ENCODE data around the gene SKIL.
"Not testable (repeated sequence)": the region's sequence is repeated elsewhere in the genome, so short reads cannot be mapped to it uniquely, and the experiment has no call there.

The SKIL gene

GRCh38 chr3:170338690-170339340 lies 18.7 kb upstream of the SKIL start:
- no peaks in the 10 kb centered on the region for H3K36me3 ChIP-seq (ENCODE audit: low read depth)
- no peak overlapping the region for H3K27ac ChIP-seq (ENCODE audit: poor library complexity, severe bottlenecking)
- no peak for TF ChIP-seq CTCF (IDR thresholded peaks at IDR 0.05; ENCODE audit: poor library complexity, severe bottlenecking)
- H3K4me3 ChIP-seq (ENCODE audit: severe bottlenecking), result no peak overlapping the region
- no peak for ATAC-seq (ENCODE audit: low read depth)
- DNase-seq (ENCODE audit: low spot score), result no peak
- peaks cover 9% of the 10 kb centered on the region for H3K9me3 ChIP-seq (ENCODE audit: severe bottlenecking)
- H3K27me3 ChIP-seq (ENCODE audit: insufficient read depth, poor library complexity, severe bottlenecking), result no peaks in the 10 kb centered on the region
- no peaks in the 10 kb centered on the region for H3K4me1 ChIP-seq (ENCODE audit: insufficient read depth, poor library complexity, severe bottlenecking)

DNA sequence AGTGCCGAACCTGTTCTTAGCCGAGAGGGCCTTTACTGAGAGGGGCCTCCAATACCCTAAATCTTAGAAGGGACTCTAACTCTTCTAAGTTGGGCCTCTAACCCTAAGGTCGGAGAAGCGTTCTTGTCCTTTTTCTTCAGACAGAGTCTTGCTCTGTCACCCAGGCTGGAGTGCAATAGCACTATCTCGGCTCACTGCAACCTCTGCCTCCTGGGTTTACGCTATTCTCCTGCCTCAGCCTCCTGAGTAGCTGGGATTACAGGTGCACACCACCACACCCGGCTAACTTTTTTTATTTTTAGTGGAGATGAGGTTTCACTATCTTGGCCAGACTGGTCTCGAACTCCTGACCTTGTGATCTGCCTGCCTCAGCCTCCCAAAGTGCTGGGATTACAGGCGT lies 15.2 kb upstream of the SKIL start:
- H3K36me3 ChIP-seq (ENCODE audit: low read depth); H3K4me3 ChIP-seq (ENCODE audit: severe bottlenecking); DNase-seq (ENCODE audit: low spot score); H3K4me1 ChIP-seq (ENCODE audit: insufficient read depth, poor library complexity, severe bottlenecking); ATAC-seq (ENCODE audit: low read depth); H3K27ac ChIP-seq (ENCODE audit: poor library complexity, severe bottlenecking); H3K9me3 ChIP-seq (ENCODE audit: severe bottlenecking); H3K27me3 ChIP-seq (ENCODE audit: insufficient read depth, poor library complexity, severe bottlenecking): not testable (repeated sequence)

DNA sequence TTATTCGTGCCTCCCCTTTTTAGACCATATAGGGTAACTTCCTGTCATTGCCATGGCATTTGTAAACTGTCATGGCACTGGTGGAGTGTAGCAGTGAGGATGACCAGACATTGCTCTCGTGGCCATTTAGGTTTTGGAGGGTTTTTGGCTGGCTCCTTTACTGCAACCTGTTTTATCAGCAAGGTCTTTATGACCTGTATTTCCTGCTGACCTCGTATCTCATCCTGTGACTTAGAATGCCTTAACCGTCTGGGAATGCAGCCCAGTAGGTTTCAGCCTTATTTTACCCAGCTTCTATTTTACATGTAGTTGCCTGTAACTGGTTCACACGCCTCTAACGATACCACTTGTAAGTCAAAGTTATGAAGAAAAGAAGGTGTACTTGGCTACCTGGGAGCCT lies 13.7 kb upstream of the SKIL start:
- H3K36me3 ChIP-seq (ENCODE audit: low read depth); DNase-seq (ENCODE audit: low spot score); H3K9me3 ChIP-seq (ENCODE audit: severe bottlenecking); H3K27me3 ChIP-seq (ENCODE audit: insufficient read depth, poor library complexity, severe bottlenecking); H3K4me3 ChIP-seq (ENCODE audit: severe bottlenecking); H3K4me1 ChIP-seq (ENCODE audit: insufficient read depth, poor library complexity, severe bottlenecking): not testable (repeated sequence)
- peak; percentile 38; the same call in 1 of the 3 replicates for ATAC-seq (ENCODE audit: low read depth)
- peak overlapping the region; percentile 50 for H3K27ac ChIP-seq (ENCODE audit: poor library complexity, severe bottlenecking)

DNA sequence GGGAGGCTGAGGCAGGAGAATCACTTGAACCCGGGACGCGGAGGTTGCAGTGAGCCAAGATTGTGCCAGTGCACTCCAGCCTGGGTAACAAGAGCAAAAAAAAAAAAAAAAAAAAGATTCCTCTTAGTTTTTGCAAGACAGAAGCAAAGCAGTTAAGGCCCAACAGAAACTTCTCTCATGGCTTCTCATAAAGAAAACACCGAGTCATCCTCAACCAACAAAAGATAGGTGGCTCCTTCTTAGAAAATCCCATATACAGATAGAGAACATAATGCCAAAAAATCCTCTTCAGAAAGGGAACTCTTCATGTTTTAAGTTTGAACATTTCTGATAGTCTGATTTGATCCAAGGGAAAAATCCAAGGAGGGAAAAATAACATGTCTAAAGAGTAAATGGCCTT lies 12.5 kb upstream of the SKIL start:
- no peaks in the 10 kb centered on the region for H3K9me3 ChIP-seq (ENCODE audit: severe bottlenecking)
- no peak for ATAC-seq (ENCODE audit: low read depth)
- DNase-seq (ENCODE audit: low spot score), result no peak

GRCh38 chr3:170346481-170347392 lies 10.8 kb upstream of the SKIL start:
- no peaks in the 10 kb centered on the region for H3K9me3 ChIP-seq (ENCODE audit: severe bottlenecking)
- H3K4me3 ChIP-seq (ENCODE audit: severe bottlenecking), result no peak overlapping the region
- no peaks in the 10 kb centered on the region for H3K36me3 ChIP-seq (ENCODE audit: low read depth)
- H3K27ac ChIP-seq (ENCODE audit: poor library complexity, severe bottlenecking), result no peak overlapping the region
- ATAC-seq (ENCODE audit: low read depth) (peak; percentile 85; the same call in 2 of the 3 replicates), DNase-seq (ENCODE audit: low spot score) (no peak)
- no peak for TF ChIP-seq CTCF (IDR thresholded peaks at IDR 0.05; ENCODE audit: poor library complexity, severe bottlenecking)
- H3K4me1 ChIP-seq (ENCODE audit: insufficient read depth, poor library complexity, severe bottlenecking), result peaks cover 6% of the 10 kb centered on the region
- no peaks in the 10 kb centered on the region for H3K27me3 ChIP-seq (ENCODE audit: insufficient read depth, poor library complexity, severe bottlenecking)

More for the DNA sequence above, 12.5 kb upstream of the SKIL start:
- Histone ChIP-seq H3K27ac (ENCODE audit: poor library complexity, severe bottlenecking) (peak overlapping the region; percentile 50), H3K4me3 (ENCODE audit: severe bottlenecking) (no peak overlapping the region), H3K4me1 (ENCODE audit: insufficient read depth, poor library complexity, severe bottlenecking) (peaks cover 6% of the 10 kb centered on the region), H3K27me3 (ENCODE audit: insufficient read depth, poor library complexity, severe bottlenecking) (no peaks in the 10 kb centered on the region), H3K36me3 (ENCODE audit: low read depth) (no peaks in the 10 kb centered on the region)
- no peak for TF ChIP-seq CTCF (IDR thresholded peaks at IDR 0.05; ENCODE audit: poor library complexity, severe bottlenecking)

Data from RWPE2 (cell line).